K562 (cell line): Measurements from ENCODE around the gene TTC33. TPM values are rescaled to one million over a fixed set of nuclear protein-coding genes. Genes with fewer than 3 reads are reported as not detected.
A peak's percentile ranks its signal among the peaks of the same experiment; 100 is the strongest.

ENCODE experiments used
- ERF ChIP-seq: fragments of 450-650 bp; formaldehyde crosslinking; IDR thresholded peaks from 2 replicates; pipeline ENCODE4 v1.4.0; 2020; ENCODE audit warnings: mild to moderate bottlenecking, mixed read lengths
- FOXA1 ChIP-seq: fragments of 450-650 bp; IDR thresholded peaks from 2 replicates; pipeline ENCODE4 v1.6.1; 2016; ENCODE audit warnings: mild to moderate bottlenecking, borderline replicate concordance
- GTF2E2 ChIP-seq: fragments of 200-800 bp; sonication (Bioruptor generic); IDR thresholded peaks from 2 replicates; pipeline ENCODE4 v1.6.1; 2016; ENCODE audit warnings: missing genetic modification characterization, missing compliant biosample characterization
- HDGF ChIP-seq: fragments of 450-650 bp; IDR thresholded peaks from 2 replicates; pipeline ENCODE4 v1.6.1; 2016
- JUN ChIP-seq, 2 experiments: sonication (generic) in 1 of 2; formaldehyde crosslinking in 1 of 2; IDR thresholded peaks; 2 replicates each; pipeline versions ENCODE4 v1.6.1 to v1.8.0; 2012 to 2022; ENCODE audit warnings: borderline replicate concordance in 2 of 2, mild to moderate bottlenecking in 2 of 2, improper control_type of control experiment in 1 of 2, low read depth in 1 of 2, low read length in 1 of 2, missing genetic modification reagents in 1 of 2
- KAT7 ChIP-seq: sonication (generic); formaldehyde crosslinking; IDR thresholded peaks from 2 replicates; pipeline ENCODE4 v1.8.0; 2022; ENCODE audit warnings: missing genetic modification reagents, mild to moderate bottlenecking, borderline replicate concordance
- KLF13 ChIP-seq: fragments of 450-650 bp; IDR thresholded peaks from 2 replicates; pipeline ENCODE4 v1.6.1; 2016; ENCODE audit warnings: missing genetic modification characterization, low read depth, mild to moderate bottlenecking, missing compliant biosample characterization, moderate library complexity, borderline replicate concordance
- POLR2H ChIP-seq: IDR thresholded peaks from 2 replicates; pipeline ENCODE4 v1.6.1; 2016; ENCODE audit warnings: missing genetic modification characterization, low read depth, mild to moderate bottlenecking, control low read depth, missing compliant biosample characterization, moderate library complexity
- POU5F1 ChIP-seq: fragments of 150-350 bp; IDR thresholded peaks from 2 replicates; pipeline ENCODE4 v1.6.1; 2014; ENCODE audit warnings: borderline replicate concordance, low read length, low read depth, mild to moderate bottlenecking; ENCODE audit not compliant: partially characterized antibody
- SAP30 ChIP-seq: fragments of 200-600 bp; sonication (generic); IDR thresholded peaks from 2 replicates; pipeline ENCODE4 v1.6.1; 2012; ENCODE audit warnings: borderline replicate concordance, low read depth, mild to moderate bottlenecking, moderate library complexity, low read length, control low read depth, inconsistent platforms; ENCODE audit not compliant: insufficient read depth, poor library complexity, severe bottlenecking
- ZNF143 ChIP-seq: sonication (generic); formaldehyde crosslinking; IDR thresholded peaks from 2 replicates; pipeline ENCODE4 v1.9.0; 2022; ENCODE audit warnings: mild to moderate bottlenecking, missing genetic modification reagents
- ZNF695 ChIP-seq: fragments of 450-650 bp; formaldehyde crosslinking; IDR thresholded peaks from 2 replicates; pipeline ENCODE4 v1.4.0; 2020; ENCODE audit warnings: mild to moderate bottlenecking, moderate library complexity
- polyA plus RNA-seq, 8 experiments: library from polyadenylated mRNA; depleted of rRNA in 4 of 8; stranded (reverse) in 5 of 8; unstranded in 3 of 8; fragments of >200 nt; fragmentation: Nextera tagmentation in 2 of 8; fragmentation: Illumina TruSeq in 1 of 8; extraction: Ambion mirVana in 2 of 8; extraction: Trizol in 1 of 8; gene quantifications; 2 replicates each; pipeline versions ENCODE4 v1.2.1 to v1.2.3, GENCODE V29; 2011 to 2014; ENCODE audit warnings: inconsistent platforms in 1 of 8, missing spikeins in 1 of 8
- total RNA-seq, 7 experiments: library from RNA; depleted of rRNA in 6 of 7; stranded (reverse); fragments of >200 nt in 6 of 7; fragmentation: Illumina TruSeq in 2 of 7; extraction: Trizol in 2 of 7; gene quantifications; 2 replicates each; pipeline versions ENCODE4 v1.2.1 to v1.2.3, GENCODE V29; 2011 to 2021; ENCODE audit warnings: low replicate concordance in 1 of 7
- TF ChIP-seq, protein P1 (sequence below), 2 experiments: fragments of 450-650 bp; formaldehyde crosslinking in 1 of 2; IDR thresholded peaks; 2 replicates each; pipeline versions ENCODE4 v1.4.0 to v1.6.1; 2014 to 2020; ENCODE audit warnings: mild to moderate bottlenecking in 2 of 2, borderline replicate concordance in 1 of 2, low read depth in 1 of 2
- TF ChIP-seq, protein P2 (sequence below): sonication (generic); formaldehyde crosslinking; IDR thresholded peaks from 2 replicates; pipeline ENCODE4 v1.8.1; 2023; ENCODE audit warnings: mild to moderate bottlenecking, missing genetic modification reagents

The TTC33 gene
- total and polyA plus RNA-seq, 9 of the 15 experiments (the other 6 are each of a cell fraction or from before 2014, with no cell fraction given) = 11.5 to 24.9 (median 21.1) TPM

GRCh38 chr5:40755407-40756365 is at the start of gene TTC33 (continued):
- no peak for TF ChIP-seq POLR2H (tag)
- TF ChIP-seq ERF = no peak
- TF ChIP-seq POU5F1 = peak; percentile 87
- TF ChIP-seq, protein P1, sequence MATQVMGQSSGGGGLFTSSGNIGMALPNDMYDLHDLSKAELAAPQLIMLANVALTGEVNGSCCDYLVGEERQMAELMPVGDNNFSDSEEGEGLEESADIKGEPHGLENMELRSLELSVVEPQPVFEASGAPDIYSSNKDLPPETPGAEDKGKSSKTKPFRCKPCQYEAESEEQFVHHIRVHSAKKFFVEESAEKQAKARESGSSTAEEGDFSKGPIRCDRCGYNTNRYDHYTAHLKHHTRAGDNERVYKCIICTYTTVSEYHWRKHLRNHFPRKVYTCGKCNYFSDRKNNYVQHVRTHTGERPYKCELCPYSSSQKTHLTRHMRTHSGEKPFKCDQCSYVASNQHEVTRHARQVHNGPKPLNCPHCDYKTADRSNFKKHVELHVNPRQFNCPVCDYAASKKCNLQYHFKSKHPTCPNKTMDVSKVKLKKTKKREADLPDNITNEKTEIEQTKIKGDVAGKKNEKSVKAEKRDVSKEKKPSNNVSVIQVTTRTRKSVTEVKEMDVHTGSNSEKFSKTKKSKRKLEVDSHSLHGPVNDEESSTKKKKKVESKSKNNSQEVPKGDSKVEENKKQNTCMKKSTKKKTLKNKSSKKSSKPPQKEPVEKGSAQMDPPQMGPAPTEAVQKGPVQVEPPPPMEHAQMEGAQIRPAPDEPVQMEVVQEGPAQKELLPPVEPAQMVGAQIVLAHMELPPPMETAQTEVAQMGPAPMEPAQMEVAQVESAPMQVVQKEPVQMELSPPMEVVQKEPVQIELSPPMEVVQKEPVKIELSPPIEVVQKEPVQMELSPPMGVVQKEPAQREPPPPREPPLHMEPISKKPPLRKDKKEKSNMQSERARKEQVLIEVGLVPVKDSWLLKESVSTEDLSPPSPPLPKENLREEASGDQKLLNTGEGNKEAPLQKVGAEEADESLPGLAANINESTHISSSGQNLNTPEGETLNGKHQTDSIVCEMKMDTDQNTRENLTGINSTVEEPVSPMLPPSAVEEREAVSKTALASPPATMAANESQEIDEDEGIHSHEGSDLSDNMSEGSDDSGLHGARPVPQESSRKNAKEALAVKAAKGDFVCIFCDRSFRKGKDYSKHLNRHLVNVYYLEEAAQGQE (IDR thresholded peaks at IDR 0.05; ENCODE audit: borderline replicate concordance) = no peak; the same call in 1 of the 2 replicates
- TF ChIP-seq, protein P1 (CRISPR knock-in tag; IDR thresholded peaks at IDR 0.05; ENCODE audit: low read depth) = no peak
- TF ChIP-seq JUN (IDR thresholded peaks at IDR 0.05; ENCODE audit: borderline replicate concordance, low read depth, low read length) = peak; percentile 78; the same call in 1 of the 2 replicates
- TF ChIP-seq JUN (CRISPR knock-in tag; IDR thresholded peaks at IDR 0.05; ENCODE audit: borderline replicate concordance) = no peak; the same call in 1 of the 2 replicates
- TF ChIP-seq GTF2E2 (tag) = peak; percentile 85
- TF ChIP-seq KLF13 (tag) = peak; percentile 81
- 0 out of 2 replicates have a peak, but pooled peaks have one; percentile 6 for TF ChIP-seq ZNF695
- TF ChIP-seq FOXA1 = no peak
- TF ChIP-seq, protein P2, sequence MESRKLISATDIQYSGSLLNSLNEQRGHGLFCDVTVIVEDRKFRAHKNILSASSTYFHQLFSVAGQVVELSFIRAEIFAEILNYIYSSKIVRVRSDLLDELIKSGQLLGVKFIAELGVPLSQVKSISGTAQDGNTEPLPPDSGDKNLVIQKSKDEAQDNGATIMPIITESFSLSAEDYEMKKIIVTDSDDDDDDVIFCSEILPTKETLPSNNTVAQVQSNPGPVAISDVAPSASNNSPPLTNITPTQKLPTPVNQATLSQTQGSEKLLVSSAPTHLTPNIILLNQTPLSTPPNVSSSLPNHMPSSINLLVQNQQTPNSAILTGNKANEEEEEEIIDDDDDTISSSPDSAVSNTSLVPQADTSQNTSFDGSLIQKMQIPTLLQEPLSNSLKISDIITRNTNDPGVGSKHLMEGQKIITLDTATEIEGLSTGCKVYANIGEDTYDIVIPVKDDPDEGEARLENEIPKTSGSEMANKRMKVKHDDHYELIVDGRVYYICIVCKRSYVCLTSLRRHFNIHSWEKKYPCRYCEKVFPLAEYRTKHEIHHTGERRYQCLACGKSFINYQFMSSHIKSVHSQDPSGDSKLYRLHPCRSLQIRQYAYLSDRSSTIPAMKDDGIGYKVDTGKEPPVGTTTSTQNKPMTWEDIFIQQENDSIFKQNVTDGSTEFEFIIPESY (CRISPR knock-in tag) = peak; percentile 87
- TF ChIP-seq SAP30 = no peak
- TF ChIP-seq HDGF = peak; percentile 23; the same call in 1 of the 2 replicates
- TF ChIP-seq KAT7 (CRISPR knock-in tag) = 0 out of 2 replicates have a peak, but pooled peaks have one; percentile 71
- TF ChIP-seq ZNF143 (CRISPR knock-in tag) = peak; percentile 97
